HG03439 (cell line): ENCODE results near the gene OSBPL6.
"Not testable (repeated sequence)": the region's sequence is repeated elsewhere in the genome, so short reads cannot be mapped to it uniquely, and the experiment has no call there.

ENCODE experiments used
- ATAC-seq: cut with Tn5 transposase; IDR thresholded peaks from one replicate; pipeline ENCODE4 v1.9.1; 2021; ENCODE audit warnings: mild to moderate bottlenecking, moderate library complexity; ENCODE audit not compliant: unreplicated experiment

OSBPL6 gene

DNA sequence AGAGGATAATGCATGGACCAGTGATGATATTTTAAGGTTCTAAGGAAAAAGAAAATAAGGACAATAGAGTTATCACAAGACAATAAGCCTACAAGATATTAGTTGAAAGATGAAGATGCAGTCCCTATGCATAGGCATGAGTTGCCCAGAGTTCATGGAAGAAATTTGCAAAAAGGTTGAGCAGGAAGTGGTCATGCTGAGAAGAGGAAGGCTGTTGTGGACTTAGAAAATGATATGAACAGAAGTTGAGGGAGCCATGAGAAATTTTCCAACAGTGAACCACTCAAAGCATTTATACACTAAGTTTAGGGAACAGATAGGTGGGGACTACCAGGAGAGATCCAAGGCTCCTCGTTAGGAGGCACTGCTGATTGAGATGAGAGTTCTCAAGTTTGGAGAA, 3.5 kb downstream of the OSBPL6 start:
- no peak for ATAC-seq

DNA sequence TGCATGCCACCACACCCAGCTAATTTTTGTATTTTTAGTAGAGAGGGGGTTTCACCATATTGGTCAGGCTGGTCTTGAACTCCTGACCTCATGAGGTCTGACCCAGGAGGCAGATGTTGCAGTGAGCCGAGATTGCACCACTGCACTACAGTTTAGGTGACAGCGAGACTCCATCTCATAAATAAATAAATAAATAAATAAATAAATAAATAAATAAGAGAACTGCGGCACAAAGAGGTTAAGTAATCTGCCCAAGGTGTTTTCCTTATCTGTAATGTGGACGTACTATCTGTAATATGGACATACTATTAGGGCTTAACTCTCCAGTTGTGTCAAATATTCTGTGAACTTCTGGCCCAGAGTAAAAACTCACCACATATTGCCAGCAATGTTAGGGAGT, 4.1 kb downstream of the OSBPL6 start:
- ATAC-seq = not testable (repeated sequence)

DNA sequence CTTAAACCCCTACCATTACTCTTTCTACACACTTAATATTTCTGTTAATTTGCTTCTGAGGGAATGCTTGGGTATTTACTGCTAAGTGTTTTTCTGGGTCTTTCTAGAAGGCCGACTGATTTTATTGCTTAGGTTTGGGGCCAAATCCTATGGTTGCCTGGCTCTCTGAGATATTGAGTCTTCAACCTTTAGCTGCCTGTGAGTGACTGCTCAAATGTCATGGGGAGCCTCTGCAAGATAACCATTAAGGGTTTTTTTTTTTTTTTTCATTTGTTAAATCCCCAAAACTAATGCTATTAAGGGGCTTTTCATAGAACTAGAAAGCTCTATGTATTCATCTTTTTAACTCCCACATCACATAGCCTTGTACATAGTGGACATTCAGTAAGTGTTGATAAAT, 5.0 kb downstream of the OSBPL6 start:
- ATAC-seq = no peak

DNA sequence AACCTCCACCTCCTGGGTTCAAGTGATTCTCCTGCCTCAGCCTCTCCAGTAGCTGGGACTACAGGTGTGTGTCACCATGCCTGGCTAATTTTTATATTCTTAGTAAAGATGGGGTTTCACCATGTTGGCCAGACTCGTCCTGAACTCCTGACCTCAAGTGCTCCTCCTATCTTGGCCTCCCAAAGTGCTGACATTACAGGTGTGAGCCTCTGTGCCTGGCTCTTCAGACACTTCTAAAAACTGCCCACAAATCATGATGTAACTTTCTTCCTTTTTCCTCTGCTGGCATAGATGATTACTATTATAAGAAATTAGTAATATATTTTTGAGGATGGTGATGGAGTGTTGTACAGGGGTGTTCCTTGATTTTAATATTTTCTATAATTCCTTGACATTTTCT, 6.0 kb downstream of the OSBPL6 start:
- ATAC-seq = no peak

DNA sequence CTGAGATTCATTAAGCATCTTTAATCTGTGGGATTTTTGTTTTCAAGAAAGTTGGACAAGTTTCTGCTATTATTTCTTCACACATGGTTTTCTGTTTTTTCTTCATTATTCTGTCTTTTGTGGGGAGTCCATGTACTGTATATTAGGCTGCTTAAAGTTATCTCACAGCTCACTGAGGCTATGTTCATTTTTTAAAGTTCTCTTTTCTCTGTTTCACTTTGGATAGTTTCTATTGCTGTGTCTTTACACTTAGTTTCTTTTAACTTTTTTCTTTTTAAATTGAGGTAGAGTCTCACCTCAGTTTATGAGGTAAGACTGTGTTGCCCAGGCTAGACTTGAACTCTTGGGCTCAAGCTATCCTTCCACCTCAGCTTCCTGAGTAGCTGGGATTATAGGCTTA, 8.6 kb downstream of the OSBPL6 start:
- no peak for ATAC-seq

DNA sequence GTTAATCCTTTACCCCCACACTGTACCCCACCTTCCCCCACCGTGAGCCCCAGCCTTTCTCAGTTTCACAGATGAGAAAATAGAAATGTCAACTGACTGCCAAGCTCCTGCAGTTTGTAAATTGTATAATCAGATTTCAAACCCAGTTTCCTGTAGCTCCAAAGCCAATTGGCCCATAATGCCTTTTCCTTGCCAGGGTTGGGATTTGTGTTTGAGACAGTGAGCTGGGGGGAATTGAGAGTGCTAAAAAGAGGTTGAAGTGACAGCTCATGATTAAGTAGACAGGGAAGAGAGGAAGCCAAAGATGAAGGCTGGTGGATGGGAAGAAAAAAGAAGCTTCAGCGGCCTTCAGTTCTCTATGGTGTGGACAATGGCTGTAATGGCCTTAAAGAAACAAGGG, 10.7 kb downstream of the OSBPL6 start:
- ATAC-seq = no peak

DNA sequence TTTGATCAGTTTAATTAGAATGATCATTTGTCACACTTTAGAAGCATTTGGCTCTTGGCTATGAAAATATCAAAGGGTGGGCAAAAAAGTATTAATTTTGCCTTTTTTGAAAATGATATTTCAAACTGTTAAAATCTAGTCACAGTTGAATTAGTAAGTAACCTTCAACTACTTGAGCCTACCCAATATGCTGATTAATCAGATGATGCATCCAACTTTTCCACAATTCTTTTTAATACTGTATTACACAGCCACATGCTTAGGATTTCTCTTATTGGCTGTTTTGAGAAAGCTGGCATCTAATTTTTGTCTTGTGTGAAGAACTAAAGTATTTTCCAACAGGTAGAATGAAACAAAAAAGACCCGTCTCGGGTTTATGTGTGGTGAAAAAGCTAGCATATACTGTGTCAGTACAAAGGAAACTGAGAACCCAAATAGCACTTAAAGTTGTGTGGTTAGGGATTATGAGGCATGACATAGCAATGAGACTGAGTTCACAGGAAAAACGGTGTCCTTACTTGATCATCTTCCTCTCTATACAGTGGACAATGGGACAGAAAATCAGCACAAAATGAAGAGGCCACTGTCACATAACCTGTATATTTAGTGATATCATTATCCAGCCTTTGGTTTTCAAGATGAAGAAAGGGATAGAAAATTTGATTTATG, 11.7 kb downstream of the OSBPL6 start:
- no peak for ATAC-seq

DNA sequence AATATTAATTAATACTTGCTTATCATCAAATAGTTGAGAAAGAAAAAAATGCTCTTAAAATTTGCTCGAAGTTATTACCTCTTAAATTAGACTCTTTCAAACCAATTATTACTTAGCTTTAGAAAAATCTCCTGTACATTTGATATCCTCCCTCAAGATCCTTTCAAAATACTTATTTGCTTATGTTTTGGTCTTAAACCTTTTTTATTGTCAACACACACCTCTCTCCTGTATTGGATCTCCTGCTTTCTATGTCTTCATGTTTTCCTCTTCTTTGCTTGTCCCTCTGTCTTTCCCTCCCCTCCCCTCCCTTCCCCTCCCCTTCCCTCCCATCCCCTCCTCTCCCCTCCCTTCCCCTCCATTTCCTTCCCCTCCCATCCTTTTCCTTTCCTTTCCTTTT, 14.0 kb downstream of the OSBPL6 start:
- ATAC-seq = no peak

DNA sequence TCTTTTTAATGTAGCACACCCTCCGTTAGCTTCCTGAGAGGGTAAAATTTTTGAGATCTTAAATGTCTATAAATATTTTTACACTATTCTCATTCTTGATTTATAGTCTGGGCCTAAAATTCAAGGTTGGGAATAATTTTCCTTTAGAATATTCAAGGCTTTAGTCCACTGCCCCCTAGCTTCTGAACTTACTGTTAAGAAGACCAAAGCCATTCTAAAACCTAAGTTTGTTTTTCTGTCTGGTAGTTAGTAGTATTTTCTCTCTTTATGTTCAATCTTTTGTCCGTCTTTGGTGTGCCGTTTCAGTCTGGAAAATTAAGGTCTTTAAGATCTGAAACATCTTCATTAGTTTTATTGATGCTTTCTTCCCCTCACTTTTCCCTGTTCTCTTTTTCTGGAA, 14.5 kb downstream of the OSBPL6 start:
- ATAC-seq = no peak

DNA sequence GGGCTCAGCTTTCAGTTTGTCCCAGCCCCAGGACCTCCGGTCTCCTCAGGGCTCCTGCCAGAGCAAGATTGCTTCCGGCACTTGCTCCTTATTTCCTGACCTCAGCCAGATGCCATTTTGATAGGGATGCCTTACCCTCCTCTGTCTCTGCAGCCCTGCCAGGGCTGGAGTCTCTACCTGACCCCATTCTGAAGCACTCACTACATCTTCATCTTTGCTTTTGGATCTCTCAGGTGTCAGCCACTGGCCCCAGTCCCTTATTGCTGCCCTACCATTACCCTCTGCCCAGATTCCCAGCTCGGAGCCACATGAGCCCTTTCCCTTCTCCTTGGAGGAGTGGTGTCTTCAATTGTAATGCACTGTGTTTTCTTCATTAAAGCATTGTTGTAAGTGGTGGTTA, 17.1 kb downstream of the OSBPL6 start:
- ATAC-seq = no peak

DNA sequence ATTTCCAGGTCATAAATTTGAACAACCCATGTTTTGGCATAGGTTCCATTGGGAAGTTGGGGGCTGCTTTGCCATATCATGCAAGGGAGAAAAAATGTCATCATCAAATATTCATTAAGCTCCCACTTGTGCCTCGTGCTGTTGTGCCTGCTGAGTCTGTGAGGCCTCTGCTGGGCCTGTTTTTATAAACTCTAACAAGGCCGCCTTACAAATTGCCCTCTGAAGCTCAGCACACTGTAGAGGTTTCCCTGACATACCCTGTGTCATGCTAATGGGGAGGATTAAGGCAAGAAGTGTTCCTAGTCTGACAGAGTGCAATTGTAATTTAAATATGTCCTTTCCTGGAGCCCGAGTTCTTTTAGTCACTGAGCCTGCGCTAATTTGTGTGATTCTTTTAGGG, 17.6 kb downstream of the OSBPL6 start:
- no peak for ATAC-seq

DNA sequence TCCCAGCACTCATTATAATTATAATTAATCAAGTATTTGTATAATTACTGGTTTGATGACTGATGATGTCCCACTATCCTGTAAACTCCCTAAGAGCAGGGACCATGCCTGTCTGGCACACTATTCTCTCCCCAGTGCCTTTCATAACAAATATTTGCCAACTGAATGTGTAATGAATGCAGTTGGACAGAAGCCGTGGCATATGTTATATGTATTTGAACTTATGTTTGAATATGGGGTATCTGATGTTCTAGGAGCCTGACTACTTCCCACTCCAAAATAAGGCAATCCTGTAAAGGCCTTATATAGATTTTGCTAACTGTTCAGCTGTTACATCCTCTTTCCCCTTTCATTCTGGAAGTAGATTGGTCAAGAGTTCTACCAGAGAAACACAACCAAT, 19.7 kb downstream of the OSBPL6 start:
- no peak for ATAC-seq

DNA sequence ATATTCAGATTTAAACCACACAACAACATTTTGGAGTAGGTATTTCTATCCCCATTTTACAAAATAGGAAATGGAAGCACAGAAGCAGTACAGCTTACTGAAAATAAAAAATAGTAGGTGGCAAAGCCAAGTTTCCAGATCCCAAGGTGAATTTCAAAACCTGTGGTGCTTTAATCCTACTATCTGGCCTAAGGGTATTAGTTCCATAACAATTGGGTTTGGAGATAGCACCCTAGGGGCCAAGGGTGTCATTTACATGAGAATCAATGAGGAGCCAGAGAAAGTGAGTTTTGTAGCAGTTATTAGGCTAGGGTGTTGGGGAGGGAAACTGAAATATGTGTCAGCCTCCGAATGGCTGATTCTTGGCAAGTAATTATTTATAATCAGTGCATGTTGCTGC, 24.9 kb downstream of the OSBPL6 start:
- ATAC-seq = no peak

DNA sequence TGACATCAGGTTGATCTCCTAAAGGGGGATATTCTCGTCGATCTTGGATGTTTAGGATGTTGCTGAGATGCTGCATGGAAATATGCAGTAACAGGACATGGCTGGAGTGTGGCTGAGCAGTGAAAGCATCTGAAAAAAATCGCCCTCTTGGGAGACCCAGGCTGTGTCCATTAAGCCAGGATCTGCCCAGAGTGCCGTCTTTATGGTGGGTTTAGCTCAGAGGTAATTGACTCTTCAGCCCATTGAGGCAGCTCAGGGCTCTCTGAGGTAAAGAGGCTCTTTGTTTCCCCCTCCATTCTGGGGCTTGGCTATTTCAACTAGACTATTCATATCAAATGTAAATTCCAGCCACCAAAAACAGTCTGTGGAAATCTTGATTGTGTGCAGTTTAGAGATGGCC, 26.5 kb downstream of the OSBPL6 start:
- no peak for ATAC-seq

DNA sequence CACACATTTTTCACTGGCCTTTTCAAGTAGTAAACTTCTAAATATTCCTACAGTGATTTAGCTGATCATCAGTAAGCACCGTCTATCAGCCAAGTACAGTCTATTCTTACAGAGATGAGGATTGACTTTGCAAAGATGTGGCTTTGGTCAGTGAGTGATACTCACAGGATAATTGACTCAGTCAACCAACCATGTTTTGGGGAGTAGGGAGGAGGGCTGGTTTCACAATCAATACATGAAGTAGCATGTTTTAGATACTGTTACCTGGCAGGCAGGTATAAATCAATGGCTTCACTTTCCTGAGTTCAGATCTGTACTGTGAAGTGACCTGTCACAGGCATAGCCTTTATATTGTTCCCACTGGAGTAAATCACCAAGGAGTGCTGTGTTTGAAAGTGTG, 27.2 kb downstream of the OSBPL6 start:
- ATAC-seq = no peak

DNA sequence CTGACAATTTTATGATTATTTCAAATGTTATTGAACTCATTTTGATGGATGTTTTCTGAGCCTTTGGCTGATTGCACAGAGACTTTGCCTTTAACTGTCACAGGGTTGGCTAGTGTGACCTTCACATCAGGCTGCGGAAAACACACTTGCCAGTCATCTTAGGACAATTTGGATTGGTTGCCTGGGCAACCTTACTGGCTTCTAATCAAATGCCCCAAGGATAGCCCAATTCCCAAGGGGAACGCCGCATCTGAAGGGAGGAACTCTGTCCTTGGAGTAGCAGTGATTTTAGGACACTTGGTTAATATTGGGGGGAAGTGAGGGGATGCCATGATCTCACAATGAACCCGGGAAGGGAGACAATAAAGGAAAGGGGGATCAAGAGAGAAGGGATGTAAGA, 29.5 kb downstream of the OSBPL6 start:
- ATAC-seq = no peak

DNA sequence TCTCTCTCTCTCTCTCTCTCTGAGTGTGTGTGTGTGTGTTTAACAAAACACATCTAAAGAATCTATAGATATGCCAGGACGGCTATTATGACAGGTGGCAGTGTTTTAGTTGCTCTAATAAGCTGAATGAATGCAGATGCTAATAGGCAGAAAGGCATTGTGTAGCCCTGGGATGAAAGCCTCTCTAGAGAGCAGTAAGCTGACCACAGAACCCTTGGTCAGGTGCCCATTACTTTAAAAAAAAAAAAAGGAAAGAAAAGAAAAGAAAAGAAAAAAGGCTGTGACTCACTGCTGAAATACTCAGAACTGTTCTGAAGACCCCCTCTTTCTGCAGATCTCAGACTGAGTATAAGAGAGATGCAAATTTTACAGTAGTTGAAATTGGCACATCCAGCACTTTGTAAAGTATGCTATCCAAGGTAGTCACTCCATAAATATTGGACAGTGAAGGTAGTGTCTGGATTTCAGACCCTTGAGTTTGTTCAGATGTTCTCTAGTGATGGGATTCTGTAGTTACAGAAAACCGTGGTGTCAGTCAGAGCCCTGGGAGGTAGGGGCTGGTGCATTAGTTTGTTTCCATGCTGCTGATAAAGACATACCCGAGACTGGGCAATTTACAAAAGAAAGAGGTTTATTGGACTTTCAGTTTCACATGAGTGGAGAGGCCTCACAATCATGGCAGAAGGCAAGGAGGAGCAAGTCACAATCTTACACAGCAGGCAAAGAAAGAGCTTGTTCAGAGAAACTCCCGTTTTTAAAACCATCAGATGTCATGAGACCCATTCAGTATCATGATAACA, 30.9 kb downstream of the OSBPL6 start:
- ATAC-seq = no peak

DNA sequence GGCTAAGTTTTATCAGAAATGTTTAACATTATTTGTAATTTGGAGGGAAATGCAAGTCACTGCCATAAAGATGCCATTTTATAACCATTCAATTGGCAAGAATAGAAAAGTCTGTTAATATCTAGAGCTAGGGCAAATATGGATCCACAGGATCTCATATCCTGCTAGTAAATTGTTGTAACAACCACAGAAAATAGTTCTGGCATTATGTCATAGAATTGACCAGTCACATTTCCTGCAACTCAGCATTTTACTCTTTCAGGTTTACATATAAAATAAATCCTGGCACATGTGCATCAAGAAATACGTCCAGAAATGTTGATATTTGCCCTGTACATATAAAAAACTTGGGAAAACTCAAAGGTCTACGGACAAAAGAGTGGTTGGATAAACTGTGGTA, 32.9 kb downstream of the OSBPL6 start:
- no peak for ATAC-seq

DNA sequence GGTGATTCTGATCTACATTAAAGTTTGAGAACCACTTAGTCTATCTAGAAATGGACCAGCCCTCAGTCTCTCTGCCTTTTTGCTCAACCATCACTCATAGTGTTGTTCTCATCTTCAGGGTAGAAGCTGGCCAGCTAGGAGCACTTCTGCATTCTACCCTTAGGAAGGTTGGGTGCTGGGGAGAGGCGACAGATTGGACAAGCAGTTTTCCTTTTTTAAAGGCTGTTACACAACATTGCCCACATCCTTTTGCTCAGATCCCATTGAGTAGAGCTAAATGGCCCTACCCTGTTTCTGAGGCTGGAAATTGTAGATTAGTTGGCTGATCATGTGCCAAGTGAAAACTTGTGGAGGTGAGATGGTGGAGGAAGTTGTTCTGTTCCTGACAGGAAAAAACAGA, 35.6 kb downstream of the OSBPL6 start:
- no peak for ATAC-seq

DNA sequence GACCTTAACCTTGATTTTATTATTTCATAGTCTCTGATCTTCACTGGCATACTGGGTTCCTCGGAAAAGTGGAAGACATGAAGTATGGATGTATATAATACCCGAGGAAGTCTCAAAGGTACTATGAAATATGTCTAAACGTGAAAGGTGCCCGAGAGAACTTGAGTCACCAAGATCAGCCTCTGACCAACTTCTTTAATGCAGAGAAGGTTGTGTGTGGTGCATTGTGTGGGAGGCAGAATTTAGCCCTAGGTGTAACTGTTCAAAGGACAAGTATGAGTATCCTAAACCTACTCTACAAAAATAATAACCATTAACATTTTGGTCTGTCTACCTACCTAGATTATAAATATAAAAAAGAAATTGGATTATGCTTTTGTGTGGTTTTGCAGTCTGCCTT, 36.1 kb downstream of the OSBPL6 start:
- ATAC-seq = no peak

DNA sequence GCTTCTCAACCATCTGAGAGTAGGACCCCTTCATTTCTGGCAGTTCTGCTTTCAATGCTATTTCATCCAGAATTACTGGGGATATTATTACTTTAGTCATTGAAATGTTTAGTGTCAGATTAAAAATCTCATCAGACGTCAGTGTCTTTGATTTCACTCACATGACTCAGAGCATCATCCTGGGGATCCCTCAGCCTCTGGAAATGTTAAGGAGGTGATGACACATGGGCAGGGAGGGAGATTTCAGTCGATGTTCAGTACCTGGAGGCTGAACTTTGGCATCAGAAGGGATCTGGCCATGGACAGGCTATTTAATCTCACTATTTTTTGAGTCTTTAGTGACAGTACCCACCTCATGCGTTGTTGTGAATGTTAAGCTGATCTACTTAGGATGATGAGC, 39.1 kb downstream of the OSBPL6 start:
- no peak for ATAC-seq

DNA sequence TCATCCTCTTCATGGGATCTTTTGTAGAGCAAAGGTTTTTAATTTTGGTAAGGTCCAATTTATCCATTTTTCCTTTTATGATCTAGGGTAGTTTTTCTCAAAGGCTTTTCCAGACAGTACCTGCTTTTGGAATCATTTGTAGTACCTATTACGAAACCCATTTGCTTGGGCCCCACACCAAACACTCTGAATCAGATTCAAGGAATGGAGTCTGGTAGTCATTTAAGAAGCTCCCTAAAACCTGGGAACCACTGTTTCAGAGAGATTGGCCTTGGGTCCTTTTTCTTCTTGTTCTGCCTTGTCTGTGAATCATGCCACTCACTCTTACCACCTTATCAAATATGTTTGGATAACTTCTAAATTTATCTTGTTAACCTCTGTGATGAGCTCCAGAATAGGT, 40.3 kb downstream of the OSBPL6 start:
- no peak for ATAC-seq
